Aorta (tissue), 5 donors: Measurements from ENCODE around the gene CRELD1. TPM values are rescaled to one million over a fixed set of nuclear protein-coding genes. Genes with fewer than 3 reads are reported as not detected.

Experiments used
- ATAC-seq: fragments of 200-7000 bp; cut with Tn5 transposase; one replicate; pipeline ENCODE4 v1.9.1; 2022; ENCODE audit warnings: moderate library complexity; ENCODE audit not compliant: low FRiP score
- DNase-seq, 2 donors: peaks; one replicate each; pipeline ENCODE4 v3.0.0-alpha.2; 2020
- H3K27ac ChIP-seq, 2 donors: one replicate each; pipeline ENCODE4 v1.5.1; 2013; ENCODE audit warnings: low read length in 2 of 2, mild to moderate bottlenecking in 2 of 2, moderate library complexity in 2 of 2, control low read depth in 1 of 2, inconsistent platforms in 1 of 2, low read depth in 1 of 2
- H3K27me3 ChIP-seq, 2 donors: one replicate each; pipeline ENCODE4 v1.6.1; 2013; ENCODE audit warnings: control low read depth in 1 of 2, low read length in 1 of 2, mild to moderate bottlenecking in 1 of 2, moderate library complexity in 1 of 2; ENCODE audit not compliant: insufficient read depth in 2 of 2, control insufficient read depth in 1 of 2
- H3K36me3 ChIP-seq, 2 donors: one replicate each; pipeline ENCODE4 v1.6.1; 2013; ENCODE audit warnings: control low read depth in 1 of 2, low read length in 1 of 2, mild to moderate bottlenecking in 1 of 2; ENCODE audit not compliant: insufficient read depth in 2 of 2, control insufficient read depth in 1 of 2
- H3K4me1 ChIP-seq, 2 donors: one replicate each; pipeline ENCODE4 v1.6.1; 2013; ENCODE audit warnings: low read length in 2 of 2, control low read depth in 1 of 2, mild to moderate bottlenecking in 1 of 2, moderate library complexity in 1 of 2; ENCODE audit not compliant: insufficient read depth in 2 of 2, control insufficient read depth in 1 of 2
- H3K4me3 ChIP-seq, 2 donors: one replicate each; pipeline ENCODE4 v1.5.1; 2013; ENCODE audit warnings: low read length in 2 of 2, control low read depth in 1 of 2, mild to moderate bottlenecking in 1 of 2
- H3K9me3 ChIP-seq: one replicate; pipeline ENCODE4 v1.6.1; 2013; ENCODE audit warnings: mild to moderate bottlenecking, low read length; ENCODE audit not compliant: control insufficient read depth
- WGBS, 2 donors: extraction: QIAGEN DNeasy Blood & Tissue Kit; methylation state at CpG; one replicate each; pipeline ENCODE4 v1.1.7; 2013; 5-methylcytosine and 5-hydroxymethylcytosine counted together
- intact Hi-C, 2 donors: fragments of 100-400 bp; cut with DNase I; formaldehyde crosslinking; loops; one replicate each; pipeline versions ENCODE4 v1.14.2 to v1.15.0; 2022
- polyA plus RNA-seq, 2 donors: library from polyadenylated mRNA; stranded (reverse); fragments of 200-250 nt; gene quantifications; one replicate each; pipeline ENCODE4 v1.2.3, GENCODE V29; 2013
- total RNA-seq, 2 donors: library from RNA; stranded (reverse); fragmentation: NEBNext Ultra II Directional; extraction: Animal tissue kit (Norgen Biotek cat#: 25700); gene quantifications; one replicate each; pipeline ENCODE4 v1.2.1, GENCODE V29; 2021
- donor health status: healthy with polysubstance abuse.
- donor health status: Bipolar disorder and iron deficiency.
- donor health status: DM: no; HTN: no; CAD: no.
- donor health status: DM: no; HTN: no; CAD: no.
- donor health status: DM: yes; HTN: yes; CAD: no.

Gene CRELD1
- total and polyA plus RNA-seq, 4 donors = 30.8 to 44.3 (median 35.9) TPM

DNA sequence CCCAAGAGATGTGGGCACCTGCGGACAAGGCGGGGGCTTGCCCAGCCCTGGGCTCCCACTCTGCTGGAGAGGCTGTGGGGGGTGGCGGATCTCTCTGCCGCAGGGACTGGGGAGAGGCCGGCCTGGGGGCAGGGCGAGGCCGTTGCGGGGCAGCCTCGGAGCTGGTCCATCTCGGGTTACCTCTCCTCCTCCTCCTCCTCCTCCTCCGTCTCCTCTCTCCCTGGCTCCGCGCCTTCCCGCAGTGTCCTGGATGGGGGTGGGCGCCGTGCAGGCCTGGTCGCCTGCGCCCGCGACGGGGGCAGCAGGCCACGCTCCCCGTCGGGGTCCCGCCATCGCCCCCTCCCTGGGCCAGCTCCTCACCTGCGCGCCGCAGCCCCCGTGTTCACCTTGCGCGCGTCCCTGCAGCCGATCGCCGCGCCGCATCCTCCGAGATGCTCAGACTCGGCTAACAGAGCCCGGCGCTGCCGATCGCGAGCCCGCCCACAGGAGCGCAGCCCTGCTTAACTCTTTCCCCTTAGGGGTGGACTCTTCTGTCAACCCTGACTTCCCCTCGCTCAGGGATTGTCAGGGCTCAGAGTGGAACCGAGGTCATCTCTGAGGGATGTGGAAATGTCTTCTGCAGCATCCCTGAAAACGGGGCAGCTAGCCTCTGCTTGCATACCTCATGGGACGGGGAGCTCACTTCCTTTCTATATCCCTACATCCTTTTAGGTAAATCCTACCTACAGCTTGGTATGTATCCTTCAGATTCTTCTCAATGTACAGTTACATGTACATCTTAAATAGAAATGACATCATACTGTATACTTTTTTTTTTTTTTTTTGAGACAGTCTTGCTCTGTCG, 18.6 kb downstream of the CRELD1 start, which contains the start of gene PRRT3:
Gene PRRT3 (minus strand): TSS at position 447 of the 844 bp plus-strand sequence. CDS start 2,293 bp downstream, outside the sequence.
- no peaks in the 10 kb centered on the region for H3K36me3 ChIP-seq
- no peak within 1 kb of the TSS for H3K27ac ChIP-seq
- H3K4me1 ChIP-seq = no peaks in the 10 kb centered on the region
- peak within 1 kb of the TSS; percentile 44 to 57 for H3K4me3 ChIP-seq
- H3K9me3 ChIP-seq = no peaks in the 10 kb centered on the region
- intact Hi-C loops = no loop called here
- ATAC-seq = no peak
- WGBS, 2 donors = 3 to 4% methylated on average over 38 to 52 of the region's 52 CpGs
- H3K27me3 ChIP-seq = no peaks in the 10 kb centered on the region
- DNase-seq = peak in 1 of 2 donors; percentile 80

DNA sequence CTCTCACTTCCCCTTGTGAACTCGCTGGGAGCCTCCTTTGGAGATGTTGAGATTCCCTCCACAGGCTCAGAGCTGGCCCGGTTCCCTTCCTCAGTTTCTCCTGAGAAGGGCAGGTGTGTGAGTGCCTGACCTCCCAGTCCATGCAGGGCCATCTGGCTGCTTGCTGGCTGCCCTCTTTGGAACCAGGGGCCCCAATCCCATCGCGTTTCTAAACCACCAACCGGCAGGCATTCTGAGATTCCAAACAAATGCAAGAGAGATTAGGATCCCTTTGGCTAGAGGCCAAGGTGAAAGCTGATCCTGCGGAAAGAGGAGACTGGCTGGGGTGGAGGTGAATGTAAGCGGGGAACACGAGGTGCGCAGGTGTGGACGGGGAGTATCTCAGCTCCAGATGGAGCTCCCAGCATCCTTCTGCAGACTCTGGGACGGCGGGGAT, 21.5 kb downstream of the CRELD1 start:
- Histone ChIP-seq H3K4me1 (no peaks in the 10 kb centered on the region), H3K36me3 (no peaks in the 10 kb centered on the region), H3K4me3 (no peak overlapping the region), H3K27ac (no peak overlapping the region), H3K9me3 (no peaks in the 10 kb centered on the region), H3K27me3 (no peaks in the 10 kb centered on the region)
- 47 to 50% methylated on average over 12 of the region's 12 CpGs for WGBS, 2 donors
- ATAC-seq = no peak
- DNase-seq = peak in 1 of 2 donors; percentile 56
- intact Hi-C loops = no loop called here

DNA sequence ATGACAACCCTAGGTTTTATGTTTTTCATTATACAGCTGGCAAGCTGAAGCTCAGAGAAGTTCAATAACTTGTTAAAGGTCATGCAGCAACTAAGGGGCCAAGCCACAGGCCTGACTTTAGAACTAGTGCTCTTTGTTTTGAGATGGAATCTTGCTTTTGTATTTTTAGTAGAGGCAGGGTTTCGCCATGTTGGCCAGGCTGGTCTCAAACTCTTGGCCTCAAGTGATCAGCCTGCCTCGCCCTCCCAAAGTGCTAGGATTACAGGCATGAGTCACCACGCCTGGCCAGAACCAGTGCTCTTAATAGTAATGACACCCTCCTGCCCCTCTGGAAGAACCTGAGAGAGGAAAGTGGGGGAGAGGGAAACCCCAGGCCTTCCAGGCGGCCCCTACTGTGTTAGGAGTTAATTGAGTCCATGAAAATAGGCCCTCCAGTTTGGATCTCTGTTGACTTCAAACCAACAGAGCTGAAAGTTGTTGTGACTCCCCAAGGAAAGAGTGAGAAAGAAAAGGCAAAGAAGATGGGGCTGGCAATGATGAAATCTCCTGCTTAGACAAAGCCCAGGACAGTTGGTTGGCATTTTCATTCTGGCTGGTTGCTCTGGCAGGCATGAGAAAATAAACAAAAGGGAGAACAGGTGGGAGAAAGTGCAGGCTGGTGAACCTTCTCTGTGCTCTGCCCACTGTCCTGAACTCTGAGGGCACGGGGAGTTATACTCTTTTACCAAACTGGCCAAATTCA, 22.1 kb downstream of the CRELD1 start:
- H3K4me1 ChIP-seq = no peaks in the 10 kb centered on the region
- H3K4me3 ChIP-seq = no peak overlapping the region
- H3K27ac ChIP-seq = no peak overlapping the region
- H3K27me3 ChIP-seq = no peaks in the 10 kb centered on the region
- H3K36me3 ChIP-seq = no peaks in the 10 kb centered on the region
- no peaks in the 10 kb centered on the region for H3K9me3 ChIP-seq
- intact Hi-C loops = no loop called here
- DNase-seq (peak in 1 of 2 donors; percentile 31), ATAC-seq (no peak)
- 77 to 81% methylated on average over 5 of the region's 5 CpGs for WGBS, 2 donors

- DNase-seq = no peak
- H3K27ac ChIP-seq = no peak overlapping the region
- no peaks in the 10 kb centered on the region for H3K4me1 ChIP-seq
Observed at GRCh38 chr3:9957214-9957613, 23.6 kb downstream of the CRELD1 start.

GRCh38 chr3:9965200-9965875, 31.7 kb downstream of the CRELD1 start:
- Histone ChIP-seq H3K4me3 (no peak overlapping the region), H3K9me3 (no peaks in the 10 kb centered on the region), H3K4me1 (no peaks in the 10 kb centered on the region), H3K27ac (no peak overlapping the region), H3K36me3 (peaks cover 4 to 6% of the 10 kb centered on the region in 2 donors), H3K27me3 (no peaks in the 10 kb centered on the region)
- ATAC-seq = no peak
- WGBS, 2 donors = 79 to 83% methylated on average over 6 of the region's 6 CpGs
- intact Hi-C loops = no loop called here
- DNase-seq = peak in 1 of 2 donors; percentile 4

More at GRCh38 chr3:9957214-9957613, 23.6 kb downstream of the CRELD1 start:
- WGBS, 2 donors = 51% methylated on average over 5 of the region's 5 CpGs
- intact Hi-C loops = no loop called here
- no peaks in the 10 kb centered on the region for H3K27me3 ChIP-seq
- no peak overlapping the region for H3K4me3 ChIP-seq
- H3K36me3 ChIP-seq = peaks cover 0 to 1% of the 10 kb centered on the region in 2 donors
- ATAC-seq = no peak
- H3K9me3 ChIP-seq = no peaks in the 10 kb centered on the region

DNA sequence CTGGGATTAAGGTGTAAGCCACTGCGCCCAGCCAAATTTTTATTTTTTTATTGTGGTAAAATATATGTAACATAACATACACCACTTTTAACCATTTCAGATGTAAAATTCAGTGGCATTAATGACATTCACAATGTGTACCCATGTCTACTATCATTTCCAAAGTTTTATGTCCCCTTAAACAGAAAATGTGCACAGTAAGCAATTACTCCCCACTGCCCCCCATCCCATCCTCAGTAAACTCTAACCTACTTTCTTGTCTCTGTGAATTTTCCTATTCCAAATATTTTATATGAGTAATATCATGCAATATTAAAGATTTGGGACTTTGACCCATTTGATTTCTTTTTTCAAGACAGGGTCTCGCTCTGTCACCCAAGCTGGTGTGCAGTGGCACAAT, 33.2 kb downstream of the CRELD1 start:
- H3K9me3 ChIP-seq = no peaks in the 10 kb centered on the region
- no peaks in the 10 kb centered on the region for H3K4me1 ChIP-seq
- intact Hi-C loops = no loop called here
- no peak for DNase-seq
- WGBS, 2 donors = 98 to 99% methylated on average over 2 of the region's 2 CpGs
- no peak overlapping the region for H3K27ac ChIP-seq
- no peak overlapping the region for H3K4me3 ChIP-seq
- H3K27me3 ChIP-seq = no peaks in the 10 kb centered on the region
- ATAC-seq = no peak
- peaks cover 4 to 7% of the 10 kb centered on the region in 2 donors for H3K36me3 ChIP-seq

GRCh38 chr3:9969632-9970019, 36.0 kb downstream of the CRELD1 start:
- H3K27ac ChIP-seq = no peak overlapping the region
- H3K27me3 ChIP-seq = no peaks in the 10 kb centered on the region
- 96% methylated on average over 4 of the region's 4 CpGs for WGBS, 2 donors
- peaks cover 0 to 3% of the 10 kb centered on the region in 2 donors for H3K36me3 ChIP-seq
- DNase-seq (no peak), ATAC-seq (no peak)
- H3K4me1 ChIP-seq = no peaks in the 10 kb centered on the region
- H3K9me3 ChIP-seq = no peaks in the 10 kb centered on the region
- H3K4me3 ChIP-seq = no peak overlapping the region
- intact Hi-C loops = no loop called here

DNA sequence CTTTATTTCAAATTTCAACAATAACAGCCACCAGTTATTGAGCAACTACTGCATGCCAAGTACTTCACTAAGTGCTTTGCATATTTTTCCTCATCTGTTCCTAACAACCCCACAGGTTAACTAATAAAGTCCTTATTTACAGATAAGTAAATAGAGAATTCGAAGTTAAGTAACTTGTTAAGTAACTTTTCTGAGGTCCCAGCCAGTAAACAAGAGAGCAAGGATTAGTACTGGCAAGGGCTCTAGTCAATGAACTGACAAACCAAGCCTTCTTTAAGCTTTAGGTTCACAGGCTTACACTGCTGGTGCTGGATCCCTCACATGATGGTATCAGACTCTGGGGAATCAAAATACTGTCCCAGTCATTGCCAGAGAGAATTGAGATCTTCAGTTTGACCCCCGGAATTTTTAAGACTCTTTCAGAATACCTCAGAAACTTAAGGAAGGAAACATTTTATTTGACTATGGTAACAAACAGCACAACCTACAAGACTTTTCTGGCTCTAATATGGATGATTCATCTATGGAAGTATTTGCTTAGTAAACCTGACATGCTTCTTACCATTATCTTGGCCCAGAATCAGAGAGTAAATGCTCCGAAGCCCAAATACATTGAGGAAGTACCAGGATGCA, 36.5 kb downstream of the CRELD1 start:
- no peak for ATAC-seq

More for the DNA sequence above, 36.5 kb downstream of the CRELD1 start:
- intact Hi-C loops = no loop called here
- Histone ChIP-seq H3K27me3 (no peaks in the 10 kb centered on the region), H3K27ac (no peak overlapping the region), H3K4me3 (no peak overlapping the region), H3K4me1 (no peaks in the 10 kb centered on the region), H3K36me3 (peaks cover 0 to 3% of the 10 kb centered on the region in 2 donors), H3K9me3 (no peaks in the 10 kb centered on the region)
- DNase-seq = no peak
- WGBS, 2 donors = 75% methylated on average over 3 of the region's 3 CpGs
